ENCODE results near the gene PRPF40B.
A peak's percentile ranks its signal among the peaks of the same experiment; 100 is the strongest.

Gene PRPF40B

GRCh38 chr12:49635656-49636055, 12.3 kb downstream of the PRPF40B start:
- no peak for DNase-seq (ENCODE audit: low read depth in 2 of 2)

GRCh38 chr12:49636574-49636973, 13.2 kb downstream of the PRPF40B start:
- DNase-seq (ENCODE audit: low read depth in 2 of 2): no peak

- DNase-seq (ENCODE audit: low read depth in 2 of 2): peak; percentile 22 to 35
Observed at GRCh38 chr12:49636979-49637755, 13.8 kb downstream of the PRPF40B start.

GRCh38 chr12:49641748-49642369, 18.5 kb downstream of the PRPF40B start:
- DNase-seq (ENCODE audit: low read depth in 2 of 2): no peak

GRCh38 chr12:49642370-49642802, 19.0 kb downstream of the PRPF40B start:
- no peak for DNase-seq (ENCODE audit: low read depth in 2 of 2)

- DNase-seq (ENCODE audit: low read depth in 2 of 2): no peak
Observed at GRCh38 chr12:49643135-49643534, 19.8 kb downstream of the PRPF40B start.

GRCh38 chr12:49643961-49644619, 20.7 kb downstream of the PRPF40B start:
- DNase-seq (ENCODE audit: low read depth in 2 of 2): no peak

- DNase-seq (ENCODE audit: low read depth in 2 of 2): peak; percentile 72 to 76
Observed at GRCh38 chr12:49644620-49644994, 21.2 kb downstream of the PRPF40B start.

- DNase-seq (ENCODE audit: low read depth in 2 of 2): no peak
Observed at GRCh38 chr12:49645146-49646039, 22.0 kb downstream of the PRPF40B start.

- no peak for DNase-seq (ENCODE audit: low read depth in 2 of 2)
Observed at GRCh38 chr12:49646331-49646830, 23.0 kb downstream of the PRPF40B start.

GRCh38 chr12:49646871-49647654, 23.7 kb downstream of the PRPF40B start:
- DNase-seq (ENCODE audit: low read depth in 2 of 2): no peak

- no peak for DNase-seq (ENCODE audit: low read depth in 2 of 2)
Observed at GRCh38 chr12:49647827-49648711, 24.7 kb downstream of the PRPF40B start.

GRCh38 chr12:49648712-49649003, 25.3 kb downstream of the PRPF40B start:
- DNase-seq (ENCODE audit: low read depth in 2 of 2): no peak

GRCh38 chr12:49649445-49649844, 26.1 kb downstream of the PRPF40B start:
- no peak for DNase-seq (ENCODE audit: low read depth in 2 of 2)

- no peak for DNase-seq (ENCODE audit: low read depth in 2 of 2)
Observed at GRCh38 chr12:49649892-49650291, 26.5 kb downstream of the PRPF40B start.

- no peak for DNase-seq (ENCODE audit: low read depth in 2 of 2)
Observed at GRCh38 chr12:49651855-49652254, 28.5 kb downstream of the PRPF40B start.

GRCh38 chr12:49652921-49653520, 29.7 kb downstream of the PRPF40B start:
- no peak for DNase-seq (ENCODE audit: low read depth in 2 of 2)

GRCh38 chr12:49654715-49655114, 31.4 kb downstream of the PRPF40B start:
- no peak for DNase-seq (ENCODE audit: low read depth in 2 of 2)

- no peak for DNase-seq (ENCODE audit: low read depth in 2 of 2)
Observed at GRCh38 chr12:49655595-49656236, 32.4 kb downstream of the PRPF40B start.

All from stimulated activated CD4-positive, alpha-beta T cell treated with anti-CD3 and anti-CD28 coated beads, Interleukin-1b, Interleukin-23, amount 100 ng/mL, for 4 hours (primary cell).